ENCODE data around the gene GRSF1. TPM values are rescaled to one million over a fixed set of nuclear protein-coding genes. Genes with fewer than 3 reads are reported as not detected.

The GRSF1 gene
- total RNA-seq, 1 donor from 2014 or later, result 83.4 TPM

- Mint-ChIP-seq H3K27ac (ENCODE audit: unreplicated experiment) (no peak overlapping the region), H3K36me3 (ENCODE audit: low read depth) (no peaks in the 10 kb centered on the region), H3K27me3 (ENCODE audit: low read depth) (no peaks in the 10 kb centered on the region), H3K4me1 (ENCODE audit: low read depth) (peaks cover 4% of the 10 kb centered on the region), H3K9me3 (ENCODE audit: low read depth) (no peaks in the 10 kb centered on the region), H3K4me3 (ENCODE audit: unreplicated experiment) (no peak overlapping the region)
- no peak for DNase-seq (ENCODE audit: low spot score)
- TF ChIP-seq CTCF (IDR thresholded peaks at IDR 0.05), result no peak
Observed at GRCh38 chr4:70873216-70873615, 33.5 kb upstream of the GRSF1 start.

- Mint-ChIP-seq H3K9me3 (ENCODE audit: low read depth) (no peaks in the 10 kb centered on the region), H3K27me3 (ENCODE audit: low read depth) (no peaks in the 10 kb centered on the region), H3K27ac (ENCODE audit: unreplicated experiment) (no peak overlapping the region), H3K4me3 (ENCODE audit: unreplicated experiment) (no peak overlapping the region), H3K4me1 (ENCODE audit: low read depth) (peaks cover 4% of the 10 kb centered on the region), H3K36me3 (ENCODE audit: low read depth) (no peaks in the 10 kb centered on the region)
- DNase-seq (ENCODE audit: low spot score), result no peak
- TF ChIP-seq CTCF (IDR thresholded peaks at IDR 0.05), result no peak
Observed at GRCh38 chr4:70868778-70869177, 29.1 kb upstream of the GRSF1 start.

- H3K27me3 Mint-ChIP-seq (ENCODE audit: low read depth), result no peaks in the 10 kb centered on the region
- no peak overlapping the region for H3K4me3 Mint-ChIP-seq (ENCODE audit: unreplicated experiment)
- no peak overlapping the region for H3K27ac Mint-ChIP-seq (ENCODE audit: unreplicated experiment)
- no peak for TF ChIP-seq CTCF (IDR thresholded peaks at IDR 0.05)
- H3K4me1 Mint-ChIP-seq (ENCODE audit: low read depth), result peaks cover 4% of the 10 kb centered on the region
- no peaks in the 10 kb centered on the region for H3K9me3 Mint-ChIP-seq (ENCODE audit: low read depth)
- H3K36me3 Mint-ChIP-seq (ENCODE audit: low read depth), result no peaks in the 10 kb centered on the region
- DNase-seq (ENCODE audit: low spot score), result no peak
Observed at GRCh38 chr4:70863099-70863790, 23.6 kb upstream of the GRSF1 start.

GRCh38 chr4:70859066-70859465, 19.4 kb upstream of the GRSF1 start:
- Mint-ChIP-seq H3K4me1 (ENCODE audit: low read depth) (peaks cover 4% of the 10 kb centered on the region), H3K27ac (ENCODE audit: unreplicated experiment) (no peak overlapping the region), H3K9me3 (ENCODE audit: low read depth) (peaks cover 5% of the 10 kb centered on the region), H3K36me3 (ENCODE audit: low read depth) (no peaks in the 10 kb centered on the region), H3K27me3 (ENCODE audit: low read depth) (no peaks in the 10 kb centered on the region), H3K4me3 (ENCODE audit: unreplicated experiment) (no peak overlapping the region)
- DNase-seq (ENCODE audit: low spot score), result no peak
- no peak for TF ChIP-seq CTCF (IDR thresholded peaks at IDR 0.05)

- Mint-ChIP-seq H3K4me3 (ENCODE audit: unreplicated experiment) (no peak overlapping the region), H3K9me3 (ENCODE audit: low read depth) (peaks cover 5% of the 10 kb centered on the region), H3K27me3 (ENCODE audit: low read depth) (no peaks in the 10 kb centered on the region), H3K4me1 (ENCODE audit: low read depth) (peaks cover 4% of the 10 kb centered on the region), H3K27ac (ENCODE audit: unreplicated experiment) (no peak overlapping the region), H3K36me3 (ENCODE audit: low read depth) (no peaks in the 10 kb centered on the region)
- no peak for TF ChIP-seq CTCF (IDR thresholded peaks at IDR 0.05)
- DNase-seq (ENCODE audit: low spot score), result no peak
Observed at GRCh38 chr4:70858454-70858853, 18.8 kb upstream of the GRSF1 start.
